ENCODE data around the gene MACROD1.

- TF ChIP-seq EZH2 (IDR thresholded peaks at IDR 0.05; ENCODE audit: insufficient read depth, poor library complexity, severe bottlenecking) = no peak
- TF ChIP-seq EZH2phosphoT487 (IDR thresholded peaks at IDR 0.05; ENCODE audit: insufficient read depth, low read depth) = no peak
Measured at GRCh38 chr11:64151337-64151736, 14.6 kb downstream of the MACROD1 start.

All from GM23248 (cell line).